HL-60 (cell line): Measurements from ENCODE around the gene TMOD1.

Source experiments
- CTCF ChIP-seq: IDR thresholded peaks from one replicate; pipeline ENCODE4 v1.5.1; 2011; ENCODE audit warnings: low read length, control low read depth, inconsistent platforms; ENCODE audit not compliant: insufficient read depth
- GABPA ChIP-seq: IDR thresholded peaks from 2 replicates; pipeline ENCODE4 v1.6.1; 2012; ENCODE audit warnings: low read depth
- POLR2AphosphoS5 ChIP-seq: IDR thresholded peaks from 2 replicates; pipeline ENCODE4 v1.6.1; 2012; ENCODE audit warnings: low read depth
- REST ChIP-seq: IDR thresholded peaks from 2 replicates; pipeline ENCODE4 v1.6.1; 2012; ENCODE audit warnings: low read depth; ENCODE audit not compliant: insufficient replicate concordance

- TF ChIP-seq CTCF (no peak), POLR2AphosphoS5 (no peak), GABPA (no peak), REST (no peak)
These were observed 92.5 kb downstream of the TMOD1 start for GRCh38 chr9:97593960-97594359.
